Ishikawa (cell line): ENCODE data around the gene ELAVL3.

ENCODE experiments used
- MAX ChIP-seq: IDR thresholded peaks from 2 replicates; pipeline ENCODE4 v1.6.1; 2012
- TAF1 ChIP-seq: IDR thresholded peaks from 2 replicates; pipeline ENCODE4 v1.6.1; 2012; ENCODE audit warnings: low read depth, mild to moderate bottlenecking
- TF ChIP-seq, protein P1 (sequence below): IDR thresholded peaks from 2 replicates; pipeline ENCODE4 v1.6.1; 2012

GRCh38 chr19:11519138-11519537, 38.3 kb upstream of the ELAVL3 start:
- TF ChIP-seq, protein P1, sequence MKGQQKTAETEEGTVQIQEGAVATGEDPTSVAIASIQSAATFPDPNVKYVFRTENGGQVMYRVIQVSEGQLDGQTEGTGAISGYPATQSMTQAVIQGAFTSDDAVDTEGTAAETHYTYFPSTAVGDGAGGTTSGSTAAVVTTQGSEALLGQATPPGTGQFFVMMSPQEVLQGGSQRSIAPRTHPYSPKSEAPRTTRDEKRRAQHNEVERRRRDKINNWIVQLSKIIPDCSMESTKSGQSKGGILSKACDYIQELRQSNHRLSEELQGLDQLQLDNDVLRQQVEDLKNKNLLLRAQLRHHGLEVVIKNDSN: no peak
- TF ChIP-seq TAF1 (no peak), MAX (no peak)
